Femur (tissue), 1 donor: ENCODE measurements around the gene HOXC11.

ENCODE experiments used
- DNase-seq: peaks from one replicate; pipeline ENCODE4 v3.0.0-alpha.2; 2017

HOXC11 gene

DNA sequence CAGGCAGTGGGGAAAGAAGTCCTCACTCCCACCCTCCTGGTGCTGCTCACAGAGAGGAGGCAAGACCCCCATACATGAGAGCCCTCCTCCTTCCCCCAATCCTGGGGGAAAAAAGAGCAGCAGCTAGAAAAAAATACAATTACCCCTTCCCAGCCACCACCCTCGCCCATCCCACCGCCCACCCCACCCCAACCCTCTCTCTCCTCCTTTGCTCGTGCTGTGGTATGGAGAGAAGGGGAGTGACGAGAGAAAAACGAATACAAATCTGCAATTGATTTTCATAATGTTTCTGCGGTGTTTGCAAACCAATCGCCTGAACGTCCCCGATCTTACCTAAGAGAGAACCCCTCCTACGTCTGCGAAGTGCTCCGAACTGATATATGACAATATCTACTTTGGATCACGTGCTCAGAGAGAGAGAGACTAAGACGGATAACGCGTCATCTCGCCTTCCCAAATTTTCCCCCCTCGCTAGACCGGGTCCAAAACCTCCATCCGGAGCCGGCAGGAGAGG lies at the start of gene HOXC11:
Gene HOXC11, plus strand, starts transcription at position 405 of the 514 bp plus-strand sequence. CDS start 116 bp downstream, outside the sequence.
- no peak for DNase-seq

DNA sequence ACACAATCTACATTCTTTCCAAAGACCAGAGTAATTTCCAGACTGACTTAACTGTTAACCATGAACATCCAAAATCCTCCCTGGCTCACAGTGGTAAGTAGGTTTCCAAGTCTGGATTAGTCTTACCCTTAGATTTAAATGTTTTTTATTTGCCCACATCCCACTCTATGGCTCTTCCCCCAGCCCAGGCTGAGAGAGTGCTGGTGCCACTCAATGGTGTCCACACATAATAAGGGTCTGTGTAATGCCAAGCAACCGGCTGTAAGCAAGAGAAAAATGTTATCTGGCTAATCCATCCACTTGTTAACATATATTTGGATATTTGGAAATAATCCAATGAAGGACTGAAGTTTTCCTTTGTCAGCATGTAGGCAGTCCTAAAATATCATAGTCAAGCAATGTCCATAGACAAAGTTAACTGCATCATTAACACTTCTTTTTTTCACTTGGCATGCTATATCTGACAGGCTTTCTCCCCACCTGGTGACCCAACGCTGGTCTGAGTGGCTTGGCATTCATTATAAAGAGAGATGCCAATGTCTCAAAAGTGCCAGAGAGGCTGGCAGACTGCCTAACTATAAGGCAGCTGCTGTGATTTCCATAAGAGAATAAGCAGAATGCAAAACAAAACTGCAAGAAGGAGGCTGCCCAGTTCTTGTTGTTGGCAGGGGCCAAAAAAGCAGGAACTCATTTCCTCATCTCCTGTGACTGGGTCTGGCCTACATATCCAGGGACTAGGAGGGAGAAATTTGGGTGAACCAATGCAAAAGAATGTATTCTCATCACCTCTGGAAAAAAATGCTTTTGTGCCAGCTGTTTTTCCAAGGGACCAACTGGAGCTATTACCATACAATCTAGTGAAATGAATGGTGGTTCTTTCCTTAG lies 48.2 kb upstream of the HOXC11 start:
- peak; percentile 43 for DNase-seq

DNA sequence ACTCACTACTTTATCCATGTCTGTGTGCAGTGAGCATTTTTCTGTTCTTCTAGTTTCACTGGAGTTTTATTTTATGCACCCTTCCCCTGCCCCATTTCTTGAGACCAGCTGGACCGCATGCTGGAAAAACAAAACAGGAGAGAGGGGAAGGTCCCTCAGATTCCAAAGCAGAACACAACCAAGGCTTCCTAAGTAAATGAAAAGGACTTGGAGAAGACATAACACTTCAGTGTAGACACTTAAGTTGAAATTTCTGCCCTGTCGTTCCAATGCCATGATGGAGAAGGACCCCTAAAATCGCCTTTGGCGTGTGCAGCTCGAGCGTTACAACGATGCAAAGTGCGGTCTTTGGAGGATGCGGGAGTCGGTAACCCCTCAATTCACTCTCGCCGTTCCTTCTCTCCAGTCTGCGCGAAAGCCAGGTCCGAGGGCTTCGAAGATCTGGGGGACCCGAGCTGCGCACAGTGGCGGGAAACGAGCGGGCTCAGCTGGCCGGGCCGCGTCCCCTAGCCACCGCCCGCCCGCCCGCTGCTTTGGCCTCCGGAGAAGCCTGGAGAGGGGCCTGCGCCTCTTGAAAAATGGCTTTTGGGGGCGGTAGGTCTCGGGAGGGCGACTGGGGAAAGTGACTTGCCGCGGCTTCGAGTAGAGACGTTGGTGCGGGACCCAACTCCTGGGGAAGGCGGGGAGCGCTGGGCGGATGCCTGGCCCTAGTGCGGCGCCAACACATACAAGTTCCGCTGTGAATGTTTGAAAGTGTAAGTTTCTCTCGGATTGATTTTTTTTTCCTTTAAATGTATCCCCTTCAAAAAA lies 45.5 kb upstream of the HOXC11 start:
- no peak for DNase-seq

DNA sequence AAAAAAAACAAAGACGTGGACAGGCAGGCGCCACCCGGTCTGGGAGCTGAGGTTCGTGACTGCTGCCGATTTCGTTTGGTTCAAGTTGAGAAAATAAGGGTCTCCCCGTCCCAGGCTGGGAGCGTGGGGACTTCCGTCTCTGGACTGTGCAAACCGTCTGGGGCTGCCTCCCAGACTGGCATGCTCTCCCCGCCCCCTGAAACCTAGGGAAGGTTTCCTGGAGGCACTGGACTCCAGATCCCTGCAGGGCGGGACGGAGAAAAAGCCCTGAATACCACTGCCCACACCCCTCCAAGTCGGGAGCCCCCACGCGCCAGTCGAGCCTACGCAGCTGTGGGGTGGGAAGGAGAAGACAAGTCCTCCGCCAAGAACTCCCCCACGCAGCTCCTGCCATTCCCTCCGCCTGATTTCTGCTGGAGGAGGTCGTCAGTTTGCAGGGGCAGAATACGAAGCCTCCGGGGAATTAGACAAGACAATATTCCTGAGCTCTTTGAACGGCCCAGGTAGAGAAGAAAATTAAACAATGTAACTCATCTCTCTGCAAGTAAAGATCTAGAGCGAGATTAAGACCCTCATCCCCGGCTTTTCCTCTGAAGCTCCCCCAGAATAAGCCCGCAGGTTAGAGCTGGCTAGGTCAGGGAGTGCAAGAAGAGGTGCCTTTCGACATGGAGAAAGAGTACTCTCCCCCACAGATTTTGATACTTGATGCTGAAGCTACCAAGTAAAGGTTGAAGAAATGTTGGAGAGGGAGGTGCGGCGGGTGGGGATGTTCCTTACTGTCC lies 44.7 kb upstream of the HOXC11 start:
- no peak for DNase-seq

DNA sequence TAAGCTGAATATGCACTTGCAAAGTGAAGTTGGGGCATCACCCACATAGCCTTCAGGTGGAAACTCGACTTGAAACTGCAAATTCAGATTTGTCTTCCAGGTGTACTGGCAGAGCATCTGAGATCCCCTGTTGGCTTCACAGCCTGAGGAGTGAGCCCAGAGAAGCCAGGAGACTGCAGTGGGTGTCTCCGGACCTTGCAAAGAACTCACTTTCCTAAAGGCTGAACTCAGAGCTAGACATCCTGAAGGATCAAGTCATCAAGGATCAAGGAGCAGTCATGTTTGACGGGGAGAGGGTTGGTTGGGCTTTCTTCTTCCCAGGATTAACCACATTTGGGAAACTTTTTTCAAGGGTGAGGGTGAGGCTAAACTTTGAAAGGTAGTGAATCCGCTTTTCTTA lies 43.4 kb upstream of the HOXC11 start:
- DNase-seq, result no peak

DNA sequence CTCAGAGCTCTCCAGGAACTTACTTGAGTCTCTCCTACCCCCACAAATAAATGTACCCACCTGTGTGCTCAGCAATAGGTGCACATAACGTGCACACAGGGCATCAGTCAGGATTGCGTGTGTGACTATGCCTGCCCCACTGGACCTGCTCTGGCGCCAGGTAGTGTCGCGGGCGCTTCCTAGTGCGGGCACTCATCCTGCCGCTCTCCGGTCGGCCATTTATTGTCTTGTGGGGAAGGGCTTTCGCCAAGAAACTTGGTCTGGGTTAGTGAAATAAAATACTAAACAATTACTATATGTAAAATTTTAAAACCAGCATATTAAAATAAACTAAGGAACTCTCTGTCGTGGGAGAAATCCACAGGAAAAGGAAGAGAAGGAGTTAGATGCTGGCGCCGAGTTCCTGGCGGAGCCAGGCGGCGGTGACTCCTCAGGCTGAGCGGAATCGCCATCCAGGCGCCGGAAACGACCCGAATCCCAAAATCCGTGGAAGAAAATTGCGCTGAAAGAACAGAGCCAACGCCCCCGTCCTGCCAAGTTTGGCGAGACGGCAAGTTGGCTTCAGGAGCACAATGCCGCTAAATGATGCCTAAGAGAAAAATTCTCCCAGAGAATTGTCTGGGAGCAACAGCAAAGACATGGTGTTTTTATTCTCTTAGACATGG lies 42.2 kb upstream of the HOXC11 start:
- no peak for DNase-seq

DNA sequence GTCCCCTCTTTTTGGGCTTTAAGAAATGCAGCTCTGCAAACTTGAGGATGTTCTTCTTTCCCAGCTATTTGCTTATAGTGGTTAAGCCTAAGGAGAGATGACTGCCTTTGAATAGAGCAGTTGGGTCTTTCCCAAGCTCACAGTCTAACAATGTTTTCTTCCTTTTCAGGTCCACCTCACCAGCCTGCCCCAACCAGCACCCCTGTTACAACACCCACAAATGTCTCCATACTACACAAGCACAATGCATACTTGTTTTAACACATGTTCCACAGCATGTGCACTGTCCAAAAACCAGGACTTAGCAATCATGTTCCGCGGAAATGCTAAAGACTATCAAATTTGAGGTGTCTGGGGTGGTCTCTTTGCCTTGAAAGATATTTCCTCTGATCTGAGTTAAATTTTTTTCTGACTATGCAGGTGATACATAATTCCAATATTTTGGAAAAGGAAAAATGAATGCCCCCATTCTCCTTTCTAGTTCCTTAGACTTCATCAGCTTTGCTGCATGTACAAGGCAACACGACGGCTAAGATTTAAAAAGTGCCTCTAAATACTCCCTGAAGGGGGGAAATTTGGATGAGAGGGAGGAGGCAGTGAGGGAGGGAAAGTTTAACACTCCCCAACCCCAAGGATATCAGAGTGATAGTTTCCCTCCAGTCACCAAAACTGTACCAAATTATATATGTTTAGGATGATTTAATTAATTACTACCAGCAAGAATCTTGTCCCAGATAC lies 40.9 kb upstream of the HOXC11 start:
- DNase-seq, result no peak

DNA sequence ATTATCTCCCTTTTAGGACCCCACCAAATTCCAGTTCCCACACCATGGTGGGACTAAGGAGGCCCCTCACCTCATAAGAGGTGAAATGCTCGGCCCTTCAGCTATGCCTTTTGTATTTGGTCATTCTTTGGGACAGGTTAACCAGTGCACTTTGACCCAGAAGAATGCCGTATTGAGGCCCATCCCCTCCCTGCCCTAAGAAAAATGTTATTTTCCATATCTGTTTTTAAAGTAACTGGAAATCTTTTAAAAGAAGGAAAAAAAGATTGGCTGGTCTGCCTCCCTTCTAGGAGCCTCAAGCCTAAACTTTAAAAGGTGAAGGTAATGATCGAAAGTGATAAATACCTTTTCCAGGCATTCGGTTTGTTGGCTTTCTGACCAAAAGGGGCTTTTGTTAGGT lies 40.0 kb upstream of the HOXC11 start:
- no peak for DNase-seq

DNA sequence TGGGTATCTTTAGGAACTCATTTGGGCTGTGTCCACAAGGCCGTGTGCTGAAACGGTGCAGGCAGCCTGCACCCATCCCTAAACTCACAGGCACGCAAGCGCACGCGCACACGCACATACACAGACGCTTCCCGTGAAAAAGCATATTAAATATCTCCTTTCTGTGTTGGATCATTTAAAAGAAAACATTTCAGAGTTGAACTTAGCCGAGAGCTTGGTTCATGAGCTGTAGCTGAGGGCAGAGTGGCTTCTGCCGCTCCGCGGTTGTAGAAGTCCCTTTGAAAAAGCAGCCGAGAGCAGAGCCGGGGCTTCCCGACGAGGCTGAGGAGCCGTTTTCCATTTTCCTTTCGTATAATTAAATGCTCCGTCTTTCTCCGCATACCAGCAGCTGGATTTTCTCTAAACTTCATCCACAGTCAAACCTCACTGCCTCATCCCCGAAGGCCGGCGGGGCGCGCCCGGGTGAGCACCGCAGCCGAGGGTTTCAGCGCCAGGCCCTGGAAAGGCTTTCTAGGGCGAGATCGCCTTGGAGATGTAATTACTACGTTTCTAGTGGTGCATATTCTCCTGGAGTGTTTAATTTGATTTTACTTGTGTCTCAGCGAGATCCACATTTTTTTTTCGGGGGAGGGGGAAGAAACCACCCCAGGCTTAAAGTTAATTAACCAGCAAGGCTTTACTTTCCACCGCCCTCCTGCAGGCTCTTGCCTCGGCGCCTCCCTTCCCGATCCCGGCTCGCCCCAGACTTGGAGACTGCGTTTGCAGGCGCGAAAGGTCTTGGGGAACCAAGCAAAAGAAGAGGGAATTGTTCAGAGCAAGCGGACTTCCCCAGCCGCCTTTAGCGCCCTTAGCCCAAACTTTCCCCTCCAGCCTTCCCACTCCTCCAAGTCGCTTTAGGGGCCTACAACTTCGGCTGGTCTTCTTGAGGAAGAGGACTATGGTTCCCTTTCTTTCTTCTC lies 37.3 kb upstream of the HOXC11 start:
- no peak for DNase-seq

DNA sequence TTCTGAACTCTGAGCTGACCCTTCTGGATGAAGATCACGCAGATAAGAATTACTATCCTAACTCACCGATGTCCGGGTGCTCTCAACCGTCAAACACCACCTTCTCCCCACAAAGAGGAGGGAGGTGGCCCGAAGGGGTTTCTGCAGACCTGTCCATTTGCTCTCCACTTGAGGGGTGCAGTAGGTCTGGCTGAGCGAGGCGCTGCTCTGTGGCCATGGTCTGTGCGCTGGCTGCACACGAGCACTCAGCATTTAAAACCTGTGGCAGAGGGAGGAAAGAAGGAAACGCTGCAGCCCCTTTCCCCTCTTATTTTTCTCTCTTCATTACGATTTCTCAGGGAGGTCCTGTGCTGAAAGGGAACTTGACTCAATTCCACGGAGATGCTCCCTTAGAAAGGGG lies 35.8 kb upstream of the HOXC11 start:
- DNase-seq, result no peak

DNA sequence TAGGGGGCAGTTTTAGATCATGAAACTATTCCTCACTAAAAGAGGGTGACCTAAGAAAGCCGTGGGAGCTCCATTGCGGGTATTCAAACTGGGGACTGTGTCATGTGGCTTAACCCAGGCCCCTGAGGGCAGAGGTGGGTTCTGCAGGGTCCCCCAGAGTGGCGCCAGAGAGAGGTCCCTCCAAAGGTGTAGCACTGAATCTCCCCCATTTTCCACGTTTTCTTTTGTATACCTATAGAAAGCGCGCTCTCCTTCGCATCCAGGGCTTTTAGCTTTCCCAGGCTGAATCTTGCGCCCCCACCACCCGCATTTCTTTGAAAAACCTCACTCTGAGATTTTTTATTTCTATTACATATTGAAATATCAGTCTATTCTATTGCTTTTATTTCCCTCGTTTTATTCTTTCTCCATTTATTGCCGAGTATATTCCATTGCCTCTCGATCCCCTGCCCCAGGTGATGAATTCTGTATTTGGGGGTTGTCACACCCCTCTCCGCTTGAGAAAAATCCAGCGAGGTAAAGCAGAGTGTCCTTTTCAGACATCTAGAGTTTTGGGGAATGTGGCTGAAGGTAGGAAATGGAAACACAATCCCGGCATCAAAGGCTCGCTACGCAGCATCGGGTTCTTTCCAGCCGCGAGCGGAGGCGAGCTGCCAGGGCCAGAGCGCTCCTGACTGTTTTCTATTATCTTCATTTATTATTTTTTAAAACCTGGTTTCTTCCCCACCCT lies 35.2 kb upstream of the HOXC11 start:
- DNase-seq, result no peak

DNA sequence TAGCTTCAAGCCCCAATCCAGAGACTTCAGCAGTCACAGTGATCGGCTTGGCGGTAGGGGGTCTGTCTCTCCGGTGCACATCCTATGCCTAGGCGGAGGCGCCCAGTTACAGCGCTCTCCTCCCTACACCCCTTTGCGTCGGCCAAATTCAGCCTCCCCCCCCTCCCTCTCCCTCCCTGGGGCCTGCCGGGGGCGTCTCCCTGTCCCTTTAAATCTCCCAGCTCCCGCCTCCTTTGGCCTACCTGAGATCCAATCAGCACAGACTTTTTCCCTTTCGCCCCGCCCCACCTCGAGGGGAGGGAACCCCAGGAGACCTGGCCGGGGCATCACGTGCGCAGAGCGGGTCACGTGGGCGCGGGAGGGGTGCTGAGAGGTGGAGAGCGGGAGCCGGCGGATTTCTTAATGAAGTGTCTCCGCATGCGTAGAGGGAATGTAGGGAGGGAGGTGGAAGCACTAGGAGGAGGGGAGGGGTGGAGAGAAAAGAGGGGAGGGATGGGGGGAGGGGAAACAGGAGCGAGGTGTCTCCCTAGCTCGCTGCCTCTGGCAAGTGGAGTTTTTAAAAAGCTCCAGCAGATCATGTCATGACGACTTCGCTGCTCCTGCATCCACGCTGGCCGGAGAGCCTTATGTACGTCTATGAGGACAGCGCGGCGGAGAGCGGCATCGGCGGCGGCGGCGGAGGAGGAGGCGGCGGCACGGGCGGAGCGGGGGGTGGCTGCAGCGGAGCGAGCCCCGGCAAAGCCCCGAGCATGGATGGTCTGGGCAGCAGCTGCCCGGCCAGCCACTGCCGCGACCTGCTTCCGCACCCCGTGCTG lies 34.4 kb upstream of the HOXC11 start, which contains the start of gene HOXC13:
Gene HOXC13, plus strand, starts transcription at position 506 of the 815 bp plus-strand sequence. Its CDS starts 76 bp downstream, at position 582.
- peak; percentile 85 for DNase-seq

DNA sequence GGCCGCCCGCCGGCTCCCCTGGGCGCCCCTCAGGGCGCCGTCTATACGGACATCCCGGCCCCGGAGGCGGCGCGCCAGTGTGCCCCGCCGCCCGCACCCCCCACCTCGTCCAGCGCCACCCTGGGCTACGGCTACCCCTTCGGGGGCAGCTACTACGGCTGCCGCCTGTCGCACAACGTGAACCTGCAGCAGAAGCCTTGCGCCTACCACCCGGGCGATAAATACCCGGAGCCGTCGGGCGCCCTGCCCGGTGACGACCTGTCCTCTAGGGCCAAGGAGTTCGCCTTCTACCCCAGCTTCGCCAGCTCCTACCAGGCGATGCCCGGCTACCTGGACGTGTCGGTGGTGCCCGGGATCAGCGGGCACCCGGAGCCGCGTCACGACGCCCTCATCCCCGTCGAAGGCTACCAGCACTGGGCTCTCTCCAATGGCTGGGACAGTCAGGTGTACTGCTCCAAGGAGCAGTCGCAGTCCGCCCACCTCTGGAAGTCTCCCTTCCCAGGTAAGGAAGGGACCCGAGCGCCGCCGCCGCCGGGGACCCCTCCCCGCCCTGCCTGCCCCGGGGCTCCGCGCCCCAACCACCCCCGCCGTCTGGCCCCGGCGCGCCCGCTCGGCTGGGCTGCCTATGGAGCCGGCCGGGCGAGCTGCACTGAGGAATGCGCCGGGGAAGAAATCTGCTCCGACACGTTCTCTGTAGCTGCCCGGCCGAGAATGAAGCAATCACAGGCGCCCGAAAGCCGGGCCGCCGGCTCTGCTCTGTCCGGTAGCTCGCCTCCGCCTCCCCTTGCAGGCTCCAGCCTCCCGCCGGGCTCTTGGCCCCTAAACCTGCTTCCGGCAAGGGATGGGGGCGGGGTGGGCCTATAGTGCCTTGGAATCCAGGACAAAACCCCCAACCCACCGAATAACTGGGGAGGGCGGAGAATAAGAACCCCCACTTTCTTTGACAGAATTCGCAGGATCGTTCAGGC lies 33.5 kb upstream of the HOXC11 start:
- no peak for DNase-seq

DNA sequence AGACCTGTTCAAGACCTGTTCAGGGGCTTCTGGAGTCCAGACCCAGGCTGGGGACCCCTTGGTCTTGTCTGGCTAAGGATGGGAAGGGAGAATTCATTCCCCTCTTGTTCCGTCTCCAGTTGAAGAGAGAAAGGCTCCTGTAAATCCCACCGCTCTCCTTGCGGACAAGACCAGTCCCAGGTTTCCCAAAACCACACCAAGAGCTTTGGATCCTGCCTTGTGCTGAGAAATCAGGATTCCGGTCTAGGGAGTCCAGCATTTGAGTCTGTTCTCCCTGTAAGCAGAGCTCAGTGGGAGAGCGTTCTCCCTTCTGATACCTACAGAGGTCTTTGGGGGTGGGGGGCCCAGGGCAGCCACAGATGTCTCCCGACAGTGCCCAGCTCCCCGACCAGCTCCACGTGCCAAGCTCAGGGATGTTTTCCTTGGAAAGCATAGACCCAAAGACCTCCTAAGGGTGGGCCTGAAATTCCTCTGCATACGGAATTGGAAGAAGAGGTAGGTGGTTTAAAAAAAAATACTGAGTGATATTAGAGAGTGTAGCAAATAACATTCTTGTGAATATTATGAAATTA lies 32.4 kb upstream of the HOXC11 start:
- DNase-seq, result no peak

DNA sequence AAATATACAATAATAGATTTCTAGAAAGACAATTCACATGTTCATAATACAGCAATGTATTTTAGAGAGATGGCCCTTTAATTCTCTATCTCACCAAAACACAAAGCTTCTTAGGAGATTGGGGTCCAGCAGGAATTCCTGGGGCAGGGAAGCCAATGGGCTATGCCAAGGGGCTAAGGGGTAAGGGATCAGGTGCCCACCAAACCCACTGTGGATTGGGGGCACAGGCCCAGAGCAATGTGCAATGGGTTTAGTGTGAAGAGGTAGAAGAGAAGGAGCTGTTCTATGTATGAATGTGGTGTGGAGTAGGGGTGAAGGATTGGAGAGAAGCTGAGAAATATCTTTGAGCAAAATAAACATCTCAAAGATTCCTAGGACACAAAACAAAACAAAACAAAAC lies 31.7 kb upstream of the HOXC11 start:
- no peak for DNase-seq

DNA sequence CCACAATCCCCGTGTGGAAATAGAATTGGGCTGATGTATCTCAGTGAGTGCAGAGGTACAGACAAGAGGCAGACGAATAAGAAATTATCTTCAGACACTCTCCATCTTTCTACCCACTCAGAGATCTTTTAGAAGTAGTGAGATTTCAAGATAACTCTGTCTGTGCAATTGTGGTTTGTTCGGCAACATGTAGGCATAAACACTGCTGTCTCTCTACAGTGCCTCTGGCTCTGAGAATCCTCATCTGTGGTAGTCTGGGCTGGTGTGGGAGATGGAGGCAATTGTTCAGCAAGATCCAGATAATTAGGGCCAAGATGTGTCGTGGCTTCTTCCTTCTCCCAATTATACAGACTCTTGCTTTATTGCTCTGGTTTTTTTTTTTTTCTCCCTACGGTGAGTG lies 31.2 kb upstream of the HOXC11 start:
- DNase-seq, result no peak

DNA sequence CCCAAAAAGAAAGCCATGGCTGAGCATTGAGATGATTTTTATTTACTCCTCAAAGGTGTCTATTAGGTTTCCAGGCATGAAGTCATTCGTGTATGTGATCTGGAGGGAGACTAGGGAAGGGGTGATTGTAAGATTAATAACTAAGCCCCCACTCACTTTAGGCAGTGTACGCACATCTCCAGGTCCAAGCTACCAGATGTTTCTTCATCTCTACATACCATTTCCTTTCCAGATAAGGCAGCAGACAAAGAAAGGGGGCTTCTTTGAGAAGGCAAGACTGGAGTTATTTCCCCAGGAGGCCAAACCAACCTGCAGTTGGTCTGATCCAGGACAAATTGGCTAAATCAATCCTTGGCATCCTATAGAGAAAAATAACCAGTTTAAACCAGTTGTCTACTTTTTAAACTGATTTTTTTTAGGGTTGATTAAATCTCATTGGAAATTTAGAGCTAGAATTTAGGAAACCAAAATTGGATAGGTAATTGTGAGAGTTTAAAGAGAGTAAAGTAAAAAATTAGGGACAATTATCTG lies 30.4 kb upstream of the HOXC11 start:
- DNase-seq, result no peak
